Hepatocyte (in vitro differentiated cells): Measurements from ENCODE around the gene VWF.

ENCODE experiments used
- EZH2phosphoT487 ChIP-seq: fragments of 200-600 bp; sonication (generic); IDR thresholded peaks from one replicate; pipeline ENCODE4 v1.6.1; 2018; ENCODE audit warnings: antibody characterized with exemption, mild to moderate bottlenecking, low read depth, moderate library complexity; ENCODE audit not compliant: unreplicated experiment, severe bottlenecking
- TF ChIP-seq, protein P1 (sequence below): fragments of 200-600 bp; sonication (generic); IDR thresholded peaks from 2 replicates; pipeline ENCODE4 v1.5.1; 2016; ENCODE audit warnings: antibody characterized with exemption, mild to moderate bottlenecking; ENCODE audit not compliant: poor library complexity

DNA sequence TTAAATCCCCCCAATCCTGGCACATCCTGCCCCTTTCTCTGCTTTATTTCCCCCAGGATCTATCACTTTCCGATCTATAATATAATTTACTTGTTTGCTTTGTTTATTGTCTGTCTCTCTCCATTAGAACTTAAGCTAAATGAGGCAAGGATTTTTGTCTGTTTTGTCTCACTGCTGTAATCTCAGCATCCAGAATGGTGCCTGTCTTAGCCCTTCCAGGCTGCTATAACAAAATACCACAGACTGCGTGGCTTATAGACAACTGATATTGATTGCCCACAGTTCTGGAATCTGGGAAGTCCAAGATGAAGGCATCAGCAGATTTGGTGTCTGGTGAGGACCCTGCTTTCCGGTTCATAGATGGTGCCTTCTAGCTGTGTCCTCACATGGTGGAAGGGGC is 65.2 kb downstream of the VWF start:
- TF ChIP-seq, protein P1, sequence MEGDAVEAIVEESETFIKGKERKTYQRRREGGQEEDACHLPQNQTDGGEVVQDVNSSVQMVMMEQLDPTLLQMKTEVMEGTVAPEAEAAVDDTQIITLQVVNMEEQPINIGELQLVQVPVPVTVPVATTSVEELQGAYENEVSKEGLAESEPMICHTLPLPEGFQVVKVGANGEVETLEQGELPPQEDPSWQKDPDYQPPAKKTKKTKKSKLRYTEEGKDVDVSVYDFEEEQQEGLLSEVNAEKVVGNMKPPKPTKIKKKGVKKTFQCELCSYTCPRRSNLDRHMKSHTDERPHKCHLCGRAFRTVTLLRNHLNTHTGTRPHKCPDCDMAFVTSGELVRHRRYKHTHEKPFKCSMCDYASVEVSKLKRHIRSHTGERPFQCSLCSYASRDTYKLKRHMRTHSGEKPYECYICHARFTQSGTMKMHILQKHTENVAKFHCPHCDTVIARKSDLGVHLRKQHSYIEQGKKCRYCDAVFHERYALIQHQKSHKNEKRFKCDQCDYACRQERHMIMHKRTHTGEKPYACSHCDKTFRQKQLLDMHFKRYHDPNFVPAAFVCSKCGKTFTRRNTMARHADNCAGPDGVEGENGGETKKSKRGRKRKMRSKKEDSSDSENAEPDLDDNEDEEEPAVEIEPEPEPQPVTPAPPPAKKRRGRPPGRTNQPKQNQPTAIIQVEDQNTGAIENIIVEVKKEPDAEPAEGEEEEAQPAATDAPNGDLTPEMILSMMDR: no peak
- TF ChIP-seq EZH2phosphoT487: no peak
